SIG-M5 treated with dmso at 0.1 percent for 504 hours (cell line): ENCODE measurements around the gene SYPL1.

ENCODE experiments used
- DNase-seq: peaks from one replicate; lab custom pipeline; 2025; ENCODE audit not compliant: unreplicated experiment; lab: John Stamatoyannopoulos, UW

Gene SYPL1

DNA sequence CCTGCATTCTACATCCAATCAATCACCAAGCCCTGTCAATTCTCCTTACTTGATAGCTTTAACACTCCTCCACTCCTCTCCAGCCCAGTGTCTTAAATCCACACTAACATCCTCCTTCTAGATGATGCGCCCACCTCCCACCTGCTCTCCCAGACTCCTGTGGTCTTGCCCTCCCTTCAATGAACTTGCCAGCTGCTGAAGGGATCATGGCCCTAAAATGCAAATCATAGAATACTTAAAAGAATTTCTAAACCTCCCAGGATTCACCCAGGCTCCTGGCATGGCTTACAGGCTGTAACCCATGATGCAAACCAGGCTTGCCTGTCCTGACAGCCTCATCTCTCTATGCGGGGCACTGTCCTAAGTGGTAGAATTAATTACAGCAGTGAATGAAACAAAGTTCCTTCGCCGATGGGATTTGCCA is 43.6 kb downstream of the SYPL1 start:
- no peak for DNase-seq

DNA sequence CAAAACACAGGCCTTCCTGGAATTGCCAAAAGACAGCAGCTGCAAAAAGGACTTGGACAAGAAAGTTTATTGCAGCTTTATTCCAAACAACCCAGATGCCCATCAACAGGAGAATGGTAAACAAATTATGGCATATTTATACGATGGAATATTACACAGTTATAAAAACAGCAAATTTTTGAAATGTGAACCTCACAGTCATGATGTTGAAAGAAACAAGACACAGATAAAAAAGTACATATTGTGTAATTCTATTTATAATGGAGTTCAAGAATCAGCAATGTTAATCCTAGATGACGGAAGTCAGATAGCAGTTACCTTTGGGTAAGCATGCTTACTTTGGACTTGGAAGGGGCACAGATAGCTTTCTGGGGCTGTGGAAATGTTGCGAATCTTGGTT is 44.4 kb downstream of the SYPL1 start:
- no peak for DNase-seq

DNA sequence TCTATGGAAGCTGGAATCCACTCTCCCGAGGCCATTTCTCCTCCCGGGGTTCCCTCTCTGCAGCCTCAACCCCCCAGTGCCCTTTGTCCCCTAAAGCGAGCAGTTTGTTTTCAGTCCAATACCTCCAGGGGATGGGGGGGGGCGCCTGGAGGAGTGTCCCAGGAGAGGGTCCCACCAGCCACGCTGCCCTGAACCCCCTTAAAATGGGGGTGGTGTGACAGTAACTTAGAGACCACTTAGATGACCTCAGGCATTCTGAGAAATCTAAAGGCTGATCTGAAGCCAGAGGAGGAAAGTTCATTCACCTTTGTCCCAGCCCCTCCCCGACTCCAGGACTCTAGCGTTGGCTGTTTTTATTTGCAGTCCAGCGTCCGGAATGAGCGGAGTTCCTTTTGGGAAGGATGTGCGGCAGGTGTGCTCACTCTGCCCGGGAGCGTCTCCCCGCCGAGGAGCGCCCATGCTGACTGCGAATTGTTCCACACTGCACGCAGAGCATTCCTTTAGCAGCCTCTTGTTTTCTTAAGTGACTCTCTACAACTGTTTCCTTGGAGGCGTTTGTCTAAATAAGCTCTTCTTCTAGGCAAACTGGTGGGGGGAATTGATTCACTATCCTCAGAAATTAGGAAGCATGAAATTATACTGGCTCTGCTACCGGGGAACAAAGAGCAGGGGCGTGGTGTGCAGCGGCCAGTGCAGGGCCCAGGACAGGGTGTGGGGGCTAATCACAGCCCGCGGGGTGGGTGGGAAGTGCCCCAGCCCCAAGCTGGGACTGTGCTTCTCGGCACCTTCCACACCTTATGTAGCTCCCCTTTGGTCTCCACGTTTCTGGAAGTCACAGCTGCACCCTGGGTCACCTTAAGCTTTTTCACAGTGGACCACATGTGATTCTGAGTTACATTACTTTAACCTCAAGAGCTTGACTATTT is 46.3 kb downstream of the SYPL1 start:
- no peak for DNase-seq

DNA sequence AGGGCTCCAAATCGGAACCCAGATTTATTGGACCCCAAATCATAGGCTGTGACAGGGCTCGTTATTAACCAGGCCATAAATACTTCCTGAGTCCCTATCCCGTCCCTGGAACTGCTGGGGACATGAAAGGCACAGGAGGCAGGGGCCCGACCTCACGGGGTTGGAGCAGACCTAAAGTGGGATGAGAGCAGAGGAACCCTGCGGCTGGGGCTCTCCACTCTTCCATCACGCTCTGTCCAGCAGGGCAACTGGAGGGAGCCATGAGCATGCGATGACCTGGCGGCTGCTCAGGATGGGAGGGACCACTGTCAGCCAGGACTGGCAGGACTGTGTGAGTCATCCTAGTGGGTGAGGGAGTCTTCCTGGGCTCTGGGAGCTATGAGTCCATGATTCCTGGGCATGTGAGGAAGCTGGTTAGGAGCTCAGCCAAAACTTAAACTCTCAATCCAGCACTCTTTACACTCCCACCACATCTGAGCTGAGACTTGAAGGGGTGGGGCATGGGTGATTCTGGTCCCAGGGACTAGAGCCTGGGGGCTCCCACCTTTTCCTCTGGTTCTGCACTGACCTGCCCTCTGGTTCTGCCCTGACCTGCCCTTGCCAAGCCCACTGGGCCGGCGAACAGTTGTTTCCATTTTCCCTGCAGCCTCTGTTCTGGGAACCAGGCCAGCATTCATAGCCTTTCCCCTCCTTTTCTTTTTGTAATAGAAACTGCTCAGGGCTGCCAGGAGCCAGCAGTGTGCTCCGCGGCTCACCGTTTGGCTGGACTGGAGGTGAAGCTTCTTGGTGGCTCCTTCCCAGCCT is 47.1 kb downstream of the SYPL1 start:
- peak; percentile 29 for DNase-seq

GRCh38 chr7:106064316-106064715 is 47.8 kb downstream of the SYPL1 start:
- no peak for DNase-seq

DNA sequence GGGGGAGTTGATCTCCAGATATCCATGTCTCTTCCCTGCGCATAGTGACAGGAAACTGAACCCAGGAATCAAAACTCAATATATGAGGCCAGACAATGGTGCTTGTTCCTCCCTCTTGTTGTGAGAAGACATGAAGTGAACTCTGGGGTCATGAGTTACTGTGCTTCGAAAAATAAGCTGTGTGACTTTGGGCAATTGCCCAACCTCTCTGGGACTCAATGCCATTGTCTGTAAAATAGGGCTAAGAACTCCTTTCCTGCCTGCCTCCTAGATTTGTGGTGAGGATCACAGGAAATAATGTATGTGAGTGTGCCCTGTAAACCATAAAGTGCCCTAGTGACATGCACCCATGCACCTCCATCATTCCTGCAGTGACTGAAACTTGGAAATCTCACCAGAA is 48.4 kb downstream of the SYPL1 start:
- no peak for DNase-seq

- no peak for DNase-seq
These were observed 49.1 kb downstream of the SYPL1 start for GRCh38 chr7:106063024-106063423.

GRCh38 chr7:106062521-106062931 is 49.6 kb downstream of the SYPL1 start:
- no peak for DNase-seq

GRCh38 chr7:106062006-106062405 is 50.1 kb downstream of the SYPL1 start:
- DNase-seq: no peak

DNA sequence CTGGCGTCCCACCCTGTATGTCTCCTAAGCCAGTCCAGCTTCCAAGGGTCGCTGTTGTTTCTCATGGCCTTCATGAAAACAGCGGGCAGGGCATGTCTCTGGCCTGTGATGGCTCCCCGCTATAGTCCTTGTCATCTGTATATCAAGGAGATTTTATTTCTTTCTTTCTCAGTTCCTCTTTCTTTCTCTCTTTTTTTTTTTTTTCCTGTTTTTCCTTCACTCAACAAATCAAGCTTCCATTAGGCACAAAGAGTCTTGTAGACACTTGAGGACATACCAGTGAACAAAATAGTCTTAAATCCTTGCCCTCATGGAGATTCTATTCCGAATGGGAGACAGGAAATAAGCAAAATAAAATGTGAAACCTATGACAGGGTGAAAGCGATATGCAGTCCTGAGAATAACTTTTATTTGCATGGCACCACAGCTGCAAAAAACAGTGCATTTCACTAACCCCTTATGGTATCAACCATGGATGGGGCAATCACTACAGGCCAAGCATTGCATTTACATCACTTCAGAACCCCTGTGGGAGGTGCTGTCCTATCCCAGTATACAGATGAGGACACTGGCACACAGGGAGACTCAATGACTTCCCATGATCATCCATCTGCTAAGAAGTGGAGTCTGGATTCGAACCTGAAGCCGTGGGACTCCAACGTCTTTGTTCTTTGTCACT is 50.7 kb downstream of the SYPL1 start:
- DNase-seq: no peak

- DNase-seq: no peak
These were observed 51.7 kb downstream of the SYPL1 start for GRCh38 chr7:106060394-106060920.

- no peak for DNase-seq
These were observed 52.6 kb downstream of the SYPL1 start for GRCh38 chr7:106059556-106059955.

GRCh38 chr7:106058928-106059324 is 53.2 kb downstream of the SYPL1 start:
- no peak for DNase-seq

DNA sequence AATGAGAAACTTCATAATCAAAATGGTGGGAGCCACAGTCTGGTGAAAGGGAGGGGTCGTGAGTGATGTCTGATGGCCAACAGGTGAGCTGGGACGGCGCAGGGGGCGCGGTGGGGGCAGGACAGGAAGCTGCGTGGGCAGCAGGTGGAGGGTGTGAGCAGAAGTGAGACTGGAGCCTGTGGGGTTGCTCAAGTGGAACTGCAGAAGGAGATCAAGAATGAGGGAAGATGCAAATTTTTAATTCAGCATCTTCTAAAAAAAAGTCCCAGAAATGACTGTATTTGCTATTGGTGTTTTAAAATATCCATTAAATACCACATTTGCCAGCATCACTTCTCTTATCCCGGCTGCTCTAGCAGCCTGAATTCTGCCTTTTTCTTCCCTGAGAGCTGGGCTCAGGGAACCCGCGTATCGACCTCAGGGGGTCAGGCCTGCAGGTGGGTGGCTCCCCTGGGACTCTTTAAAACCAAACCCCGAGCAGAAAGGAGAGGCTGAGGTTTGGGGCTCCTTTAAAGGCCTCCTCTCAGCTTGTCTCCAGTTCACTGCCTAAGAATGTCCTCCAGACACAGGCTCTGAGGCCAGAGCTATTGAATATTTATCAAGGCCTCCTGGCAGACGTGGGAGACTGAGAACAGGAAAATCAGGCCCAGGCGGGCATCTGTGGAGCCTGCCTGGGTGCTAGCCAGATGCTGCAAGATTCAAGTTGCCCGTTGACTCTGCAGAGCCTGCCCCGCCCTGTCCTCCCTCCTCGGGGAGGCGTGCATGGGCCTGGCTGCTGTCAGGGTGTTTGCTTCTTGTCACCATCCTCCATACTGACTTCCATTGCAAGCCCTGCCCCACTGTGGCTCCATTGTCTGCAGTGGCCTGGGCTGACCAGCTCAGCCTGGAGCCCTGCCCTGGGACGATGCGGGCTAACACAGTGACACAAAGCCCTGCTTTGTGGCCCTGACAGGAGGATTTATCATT is 53.9 kb downstream of the SYPL1 start:
- peak; percentile 56 for DNase-seq

DNA sequence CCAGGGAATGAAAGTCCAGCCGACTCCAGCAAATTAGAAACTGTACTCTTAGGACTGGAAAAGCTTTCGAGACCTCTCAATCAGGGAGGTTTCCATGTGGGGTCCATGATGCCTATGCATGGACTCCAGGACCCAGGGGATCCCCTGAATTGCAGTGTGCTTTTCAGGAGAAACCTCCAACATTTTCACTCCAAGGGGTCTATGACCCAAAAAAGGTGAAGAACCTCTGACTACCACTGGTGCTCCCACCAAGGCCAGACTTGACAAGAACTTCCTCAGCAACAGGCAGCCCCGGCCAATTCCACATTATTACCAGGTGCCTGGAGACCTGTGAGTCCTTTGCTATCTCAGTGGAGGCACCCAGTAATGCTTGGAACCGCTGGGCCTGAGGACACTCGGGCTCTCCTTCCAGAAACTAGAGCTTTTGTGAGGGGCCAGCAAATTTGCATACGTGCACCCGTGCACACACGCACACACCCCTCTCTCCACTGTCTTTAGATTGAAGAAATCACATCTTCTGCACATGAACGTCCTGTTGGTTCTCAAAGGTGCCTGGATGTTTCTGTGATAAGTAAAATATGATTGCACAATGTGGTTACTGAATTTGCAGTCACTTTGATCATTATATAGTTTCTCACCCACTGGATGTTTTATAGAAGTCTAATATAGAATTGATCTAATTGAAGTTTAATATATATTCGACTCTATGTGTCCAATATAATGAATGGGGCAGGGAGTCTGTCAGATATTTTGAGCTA is 54.7 kb downstream of the SYPL1 start:
- no peak for DNase-seq

DNA sequence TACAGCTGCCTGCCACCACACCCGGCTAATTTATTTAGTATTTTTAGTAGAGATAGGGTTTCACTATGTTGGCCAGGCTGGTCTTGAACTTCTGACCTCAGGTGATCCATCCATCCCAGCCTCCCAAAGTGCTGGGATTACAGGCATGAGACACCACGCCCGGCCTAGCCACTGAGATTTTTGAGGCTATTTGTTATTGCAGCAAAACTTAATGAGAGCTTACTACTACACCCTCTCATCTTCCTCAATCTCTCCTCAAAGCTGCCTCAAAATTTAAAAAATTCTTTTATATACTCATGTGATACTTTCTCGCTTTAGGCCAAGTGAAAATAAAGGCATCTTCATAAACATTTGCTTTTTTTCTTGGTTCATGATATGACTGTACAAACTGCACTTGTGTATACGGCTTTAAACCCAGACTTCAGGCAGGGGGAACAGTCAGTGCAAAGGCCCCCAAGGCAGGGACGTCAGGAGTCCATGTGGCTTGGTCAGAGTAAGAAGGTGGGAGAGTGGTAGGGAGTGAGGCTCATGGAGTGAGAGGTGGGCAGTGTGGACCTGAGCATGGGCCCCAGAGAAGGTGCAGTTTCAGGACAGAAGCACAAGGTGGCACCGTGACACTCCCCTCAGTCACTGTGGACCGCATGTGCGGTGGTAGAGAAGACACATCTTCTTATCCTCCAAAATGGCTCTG is 55.5 kb downstream of the SYPL1 start:
- peak; percentile 65 for DNase-seq

GRCh38 chr7:106054971-106055532 is 57.1 kb downstream of the SYPL1 start:
- DNase-seq: no peak

DNA sequence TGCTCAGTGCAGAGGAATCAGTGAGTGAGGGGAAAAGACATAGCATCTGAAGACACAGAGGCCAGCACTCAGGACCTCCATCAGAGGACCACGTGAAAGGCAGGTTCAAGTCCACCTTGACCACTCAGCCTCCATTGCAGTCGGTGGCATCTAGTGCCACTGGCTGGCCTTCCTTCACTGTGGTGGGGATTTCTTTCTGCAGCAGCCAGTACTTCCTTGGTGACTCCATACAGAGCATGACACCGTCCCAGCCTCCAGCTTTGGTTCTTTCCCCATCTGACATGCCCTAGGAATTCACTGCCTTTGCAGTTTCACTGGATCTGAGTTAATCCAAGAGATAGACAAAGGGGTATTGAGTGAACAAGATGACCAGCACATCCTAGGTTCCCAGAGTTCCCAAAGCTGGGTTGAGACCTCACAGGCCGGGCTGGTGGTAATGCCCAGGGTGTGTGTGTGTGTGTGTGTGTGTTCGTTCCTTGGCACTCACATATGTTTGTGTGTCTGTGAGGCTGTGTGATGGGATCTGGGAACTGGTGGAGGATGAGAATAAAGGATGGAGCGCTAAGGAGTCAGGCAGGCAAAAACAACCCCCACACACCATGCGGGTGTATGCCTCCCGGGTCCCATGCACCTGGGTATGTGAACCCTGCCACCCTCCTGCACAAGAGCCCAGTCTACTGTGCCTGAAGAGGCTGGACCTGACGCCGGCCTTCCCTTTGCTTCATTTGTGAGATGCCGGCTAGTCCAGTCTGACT is 57.8 kb downstream of the SYPL1 start:
- no peak for DNase-seq
